Aorta (tissue), 5 donors: Measurements from ENCODE around the gene CCNT1. TPM values are rescaled to one million over a fixed set of nuclear protein-coding genes. Genes with fewer than 3 reads are reported as not detected.
"Not testable (repeated sequence)": the region's sequence is repeated elsewhere in the genome, so short reads cannot be mapped to it uniquely, and the experiment has no call there.

Experiments
- ATAC-seq: fragments of 200-7000 bp; cut with Tn5 transposase; one replicate; pipeline ENCODE4 v1.9.1; 2022; ENCODE audit warnings: moderate library complexity; ENCODE audit not compliant: low FRiP score
- DNase-seq, 2 donors: peaks; one replicate each; pipeline ENCODE4 v3.0.0-alpha.2; 2020
- H3K27ac ChIP-seq, 2 donors: one replicate each; pipeline ENCODE4 v1.5.1; 2013; ENCODE audit warnings: low read length in 2 of 2, mild to moderate bottlenecking in 2 of 2, moderate library complexity in 2 of 2, control low read depth in 1 of 2, inconsistent platforms in 1 of 2, low read depth in 1 of 2
- H3K27me3 ChIP-seq, 2 donors: one replicate each; pipeline ENCODE4 v1.6.1; 2013; ENCODE audit warnings: control low read depth in 1 of 2, low read length in 1 of 2, mild to moderate bottlenecking in 1 of 2, moderate library complexity in 1 of 2; ENCODE audit not compliant: insufficient read depth in 2 of 2, control insufficient read depth in 1 of 2
- H3K36me3 ChIP-seq, 2 donors: one replicate each; pipeline ENCODE4 v1.6.1; 2013; ENCODE audit warnings: control low read depth in 1 of 2, low read length in 1 of 2, mild to moderate bottlenecking in 1 of 2; ENCODE audit not compliant: insufficient read depth in 2 of 2, control insufficient read depth in 1 of 2
- H3K4me1 ChIP-seq, 2 donors: one replicate each; pipeline ENCODE4 v1.6.1; 2013; ENCODE audit warnings: low read length in 2 of 2, control low read depth in 1 of 2, mild to moderate bottlenecking in 1 of 2, moderate library complexity in 1 of 2; ENCODE audit not compliant: insufficient read depth in 2 of 2, control insufficient read depth in 1 of 2
- H3K4me3 ChIP-seq, 2 donors: one replicate each; pipeline ENCODE4 v1.5.1; 2013; ENCODE audit warnings: low read length in 2 of 2, control low read depth in 1 of 2, mild to moderate bottlenecking in 1 of 2
- H3K9me3 ChIP-seq: one replicate; pipeline ENCODE4 v1.6.1; 2013; ENCODE audit warnings: mild to moderate bottlenecking, low read length; ENCODE audit not compliant: control insufficient read depth
- WGBS, 2 donors: extraction: QIAGEN DNeasy Blood & Tissue Kit; methylation state at CpG; one replicate each; pipeline ENCODE4 v1.1.7; 2013; 5-methylcytosine and 5-hydroxymethylcytosine counted together
- intact Hi-C, 2 donors: fragments of 100-400 bp; cut with DNase I; formaldehyde crosslinking; loops; one replicate each; pipeline versions ENCODE4 v1.14.2 to v1.15.0; 2022
- polyA plus RNA-seq, 2 donors: library from polyadenylated mRNA; stranded (reverse); fragments of 200-250 nt; gene quantifications; one replicate each; pipeline ENCODE4 v1.2.3, GENCODE V29; 2013
- total RNA-seq, 2 donors: library from RNA; stranded (reverse); fragmentation: NEBNext Ultra II Directional; extraction: Animal tissue kit (Norgen Biotek cat#: 25700); gene quantifications; one replicate each; pipeline ENCODE4 v1.2.1, GENCODE V29; 2021
- donor health status: healthy with polysubstance abuse.
- donor health status: Bipolar disorder and iron deficiency.
- donor health status: DM: no; HTN: no; CAD: no.
- donor health status: DM: no; HTN: no; CAD: no.
- donor health status: DM: yes; HTN: yes; CAD: no.

Gene CCNT1
- total and polyA plus RNA-seq, 4 donors: 3.9 to 42.0 (median 22.1) TPM

- Histone ChIP-seq H3K27ac (no peak overlapping the region), H3K4me3 (peak overlapping the region; percentile 33 to 83), H3K27me3 (no peaks in the 10 kb centered on the region), H3K9me3 (no peaks in the 10 kb centered on the region), H3K4me1 (peaks cover 2 to 5% of the 10 kb centered on the region in 2 donors), H3K36me3 (peaks cover 0 to 2% of the 10 kb centered on the region in 2 donors)
- intact Hi-C loops: no loop called here
- DNase-seq (no peak), ATAC-seq (no peak)
- 75 to 83% methylated on average over 13 of the region's 13 CpGs for WGBS, 2 donors
These were observed 35.6 kb downstream of the CCNT1 start for GRCh38 chr12:48680861-48681260.

- Histone ChIP-seq H3K4me1 (peaks cover 2 to 5% of the 10 kb centered on the region in 2 donors), H3K27me3 (no peaks in the 10 kb centered on the region), H3K4me3 (no peak overlapping the region), H3K27ac (no peak overlapping the region), H3K36me3 (peaks cover 0 to 2% of the 10 kb centered on the region in 2 donors), H3K9me3 (no peaks in the 10 kb centered on the region)
- ATAC-seq (no peak), DNase-seq (no peak)
- 46 to 52% methylated on average over 3 of the region's 3 CpGs for WGBS, 2 donors
- intact Hi-C loops: no loop called here
These were observed 37.8 kb downstream of the CCNT1 start for GRCh38 chr12:48678551-48679185.

- Histone ChIP-seq H3K4me3 (no peak overlapping the region), H3K4me1 (no peaks in the 10 kb centered on the region), H3K36me3 (peaks cover 5 to 22% of the 10 kb centered on the region in 2 donors), H3K9me3 (no peaks in the 10 kb centered on the region), H3K27ac (no peak overlapping the region), H3K27me3 (no peaks in the 10 kb centered on the region)
- no peak for ATAC-seq
- no peak for DNase-seq
- intact Hi-C loops: no loop called here
- WGBS, 2 donors: 71 to 76% methylated on average over 8 of the region's 8 CpGs
These were observed 45.2 kb downstream of the CCNT1 start for GRCh38 chr12:48671231-48671856.

- no peak overlapping the region for H3K27ac ChIP-seq
- intact Hi-C loops: no loop called here
- no peak overlapping the region for H3K4me3 ChIP-seq
- DNase-seq: no peak
- H3K4me1 ChIP-seq: no peaks in the 10 kb centered on the region
- H3K27me3 ChIP-seq: no peaks in the 10 kb centered on the region
- ATAC-seq: no peak
- 86 to 90% methylated on average over 14 of the region's 14 CpGs for WGBS, 2 donors
- H3K9me3 ChIP-seq: no peaks in the 10 kb centered on the region
- peaks cover 5 to 22% of the 10 kb centered on the region in 2 donors for H3K36me3 ChIP-seq
These were observed 47.5 kb downstream of the CCNT1 start for GRCh38 chr12:48668996-48669395.

- Histone ChIP-seq H3K4me1 (no peaks in the 10 kb centered on the region), H3K27ac (no peak overlapping the region), H3K36me3 (peaks cover 8% of the 10 kb centered on the region in 2 donors), H3K4me3 (no peak overlapping the region), H3K9me3 (no peaks in the 10 kb centered on the region), H3K27me3 (no peaks in the 10 kb centered on the region)
- intact Hi-C loops: no loop called here
- DNase-seq (no peak), ATAC-seq (no peak)
- 91 to 95% methylated on average over 4 of the region's 4 CpGs for WGBS, 2 donors
These were observed 56.6 kb downstream of the CCNT1 start for GRCh38 chr12:48659863-48660262.

- peaks cover 8 to 11% of the 10 kb centered on the region in 2 donors for H3K36me3 ChIP-seq
- intact Hi-C loops: no loop called here
These were observed 64.8 kb downstream of the CCNT1 start for GRCh38 chr12:48651681-48652080.

GRCh38 chr12:48645354-48645753 lies 71.2 kb downstream of the CCNT1 start:
- H3K4me3 ChIP-seq, H3K27ac ChIP-seq, H3K9me3 ChIP-seq, DNase-seq, H3K4me1 ChIP-seq, intact Hi-C loops, H3K27me3 ChIP-seq, H3K36me3 ChIP-seq, ATAC-seq: not testable (repeated sequence)
- 95% methylated on average over 8 of the region's 8 CpGs for WGBS, 2 donors

More at GRCh38 chr12:48651681-48652080, 64.8 kb downstream of the CCNT1 start:
- Histone ChIP-seq H3K9me3 (no peaks in the 10 kb centered on the region), H3K4me3 (no peak overlapping the region), H3K4me1 (no peaks in the 10 kb centered on the region), H3K27ac (no peak overlapping the region), H3K27me3 (no peaks in the 10 kb centered on the region)
- DNase-seq: no peak
- no peak for ATAC-seq
- WGBS, 2 donors: 58 to 63% methylated on average over 4 of the region's 4 CpGs

GRCh38 chr12:48643011-48643410 lies 73.5 kb downstream of the CCNT1 start:
- intact Hi-C loops: no loop called here
- Histone ChIP-seq H3K9me3 (no peaks in the 10 kb centered on the region), H3K27ac (no peak overlapping the region), H3K4me1 (no peaks in the 10 kb centered on the region), H3K36me3 (peaks cover 0 to 1% of the 10 kb centered on the region in 2 donors), H3K4me3 (no peak overlapping the region), H3K27me3 (no peaks in the 10 kb centered on the region)
- DNase-seq (no peak), ATAC-seq (no peak)
- 92 to 97% methylated on average over 2 of the region's 2 CpGs for WGBS, 2 donors
